Measurements from ENCODE around the gene ADAM33.

Gene ADAM33

DNA sequence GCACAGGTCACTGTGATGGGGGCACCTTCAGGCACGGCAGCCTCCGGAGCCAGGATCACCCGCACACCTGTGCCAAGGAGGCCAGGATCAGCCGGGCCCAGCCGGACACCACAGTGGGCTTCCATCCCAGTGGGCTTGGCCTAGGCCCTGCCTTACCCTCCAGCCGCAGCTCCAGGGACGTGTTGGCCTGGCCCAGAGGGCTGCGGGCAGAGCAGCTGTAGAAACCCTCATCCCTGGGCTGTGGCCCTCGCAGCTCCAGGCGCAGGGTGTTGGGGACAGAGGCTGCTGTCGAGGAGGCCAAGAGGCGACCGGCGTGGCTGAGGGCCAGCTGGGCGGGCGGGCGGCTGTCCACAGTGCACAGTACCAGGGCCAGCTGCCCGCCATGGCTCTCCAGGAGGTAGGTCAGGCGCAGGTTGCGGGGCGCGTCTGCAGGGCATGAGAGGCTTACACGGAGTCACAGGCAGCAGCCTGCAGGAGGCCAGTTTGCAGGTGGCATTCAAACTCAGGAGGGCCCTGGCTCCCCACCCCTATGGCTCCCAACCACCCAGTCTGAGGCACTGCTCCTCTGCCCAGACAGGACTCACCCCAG lies 11.0 kb upstream of the ADAM33 start:
- H3K36me3 ChIP-seq (ENCODE audit: control insufficient read depth, insufficient read depth, low read length) = no peaks in the 10 kb centered on the region
- H3K27me3 ChIP-seq (ENCODE audit: control insufficient read depth, insufficient read depth, low read length) = no peaks in the 10 kb centered on the region
- no peaks in the 10 kb centered on the region for H3K4me1 ChIP-seq (ENCODE audit: control insufficient read depth, insufficient read depth, low read length)
- no peak overlapping the region for H3K4me3 ChIP-seq (ENCODE audit: low read depth, low read length)
- no peaks in the 10 kb centered on the region for H3K9me3 ChIP-seq (ENCODE audit: control insufficient read depth, insufficient read depth, low read length)
- H3K9ac ChIP-seq (ENCODE audit: low read depth, low read length) = no peak overlapping the region

DNA sequence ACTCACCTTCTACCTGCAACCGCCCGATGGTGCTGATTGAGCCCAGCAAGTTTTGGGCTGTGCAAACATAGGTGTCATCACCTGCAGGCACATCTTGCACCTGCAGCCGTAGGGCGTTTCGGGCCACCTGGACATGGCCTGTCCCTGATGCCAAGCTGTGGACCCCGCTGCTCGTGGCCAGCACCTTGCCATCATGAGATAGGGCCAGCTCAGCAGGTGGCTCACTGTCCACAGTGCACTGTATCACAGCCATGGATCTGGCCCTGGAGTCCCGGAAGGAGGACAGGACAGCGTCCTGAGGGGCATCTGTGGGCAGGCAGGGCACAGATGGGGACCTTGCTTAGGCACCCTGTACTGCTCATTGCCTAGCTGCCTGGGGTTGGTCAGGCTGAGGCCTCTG lies 10.1 kb upstream of the ADAM33 start:
- Histone ChIP-seq H3K36me3 (ENCODE audit: control insufficient read depth, insufficient read depth, low read length) (no peaks in the 10 kb centered on the region), H3K27me3 (ENCODE audit: control insufficient read depth, insufficient read depth, low read length) (no peaks in the 10 kb centered on the region), H3K9me3 (ENCODE audit: control insufficient read depth, insufficient read depth, low read length) (no peaks in the 10 kb centered on the region), H3K9ac (ENCODE audit: low read depth, low read length) (no peak overlapping the region), H3K4me3 (ENCODE audit: low read depth, low read length) (no peak overlapping the region), H3K4me1 (ENCODE audit: control insufficient read depth, insufficient read depth, low read length) (no peaks in the 10 kb centered on the region)

DNA sequence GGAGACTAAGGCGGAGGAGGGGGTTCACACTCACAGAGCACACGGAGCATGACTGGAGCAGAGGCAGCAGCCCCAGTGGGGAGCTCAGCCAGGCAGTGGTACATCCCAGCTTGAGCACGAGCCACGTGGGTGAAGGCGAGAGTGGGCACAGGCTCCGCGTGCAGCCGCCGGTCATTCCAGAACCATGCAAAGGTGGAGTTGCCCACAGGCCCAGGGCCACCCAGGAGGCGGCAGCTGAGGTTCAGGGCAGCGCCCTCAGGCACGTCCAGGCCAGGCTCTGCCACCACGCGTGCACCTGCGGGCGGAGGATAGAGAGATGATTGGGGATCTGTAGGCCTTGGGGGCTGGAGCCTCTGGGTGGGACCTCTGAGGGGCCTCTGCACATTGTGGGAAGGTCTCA lies 9.5 kb upstream of the ADAM33 start:
- H3K9me3 ChIP-seq (ENCODE audit: control insufficient read depth, insufficient read depth, low read length) = no peaks in the 10 kb centered on the region
- no peak overlapping the region for H3K4me3 ChIP-seq (ENCODE audit: low read depth, low read length)
- peaks cover 3% of the 10 kb centered on the region for H3K27me3 ChIP-seq (ENCODE audit: control insufficient read depth, insufficient read depth, low read length)
- no peaks in the 10 kb centered on the region for H3K4me1 ChIP-seq (ENCODE audit: control insufficient read depth, insufficient read depth, low read length)
- H3K9ac ChIP-seq (ENCODE audit: low read depth, low read length) = no peak overlapping the region
- H3K36me3 ChIP-seq (ENCODE audit: control insufficient read depth, insufficient read depth, low read length) = no peaks in the 10 kb centered on the region

DNA sequence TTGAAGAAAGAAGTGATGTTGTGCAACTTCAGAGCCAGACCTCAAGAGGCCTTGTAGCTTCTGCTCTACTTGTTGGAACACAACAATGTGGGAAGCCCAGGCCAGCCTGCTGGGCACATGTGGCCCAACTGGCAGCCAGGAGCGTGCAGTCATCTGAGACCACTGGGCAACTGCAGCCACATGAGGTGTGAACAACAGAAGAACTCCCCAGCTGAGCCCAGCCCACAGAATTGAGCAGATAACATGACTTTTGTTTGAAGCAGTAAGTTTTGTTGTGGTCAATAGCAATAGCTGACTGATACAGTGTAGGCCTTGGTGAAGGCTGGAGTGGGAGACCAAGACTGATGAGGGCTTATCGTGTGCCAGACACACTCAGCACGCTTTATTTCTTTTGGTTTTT lies 8.6 kb upstream of the ADAM33 start:
- Histone ChIP-seq H3K4me1 (ENCODE audit: control insufficient read depth, insufficient read depth, low read length) (no peaks in the 10 kb centered on the region), H3K9me3 (ENCODE audit: control insufficient read depth, insufficient read depth, low read length) (no peaks in the 10 kb centered on the region), H3K27me3 (ENCODE audit: control insufficient read depth, insufficient read depth, low read length) (peaks cover 9% of the 10 kb centered on the region), H3K9ac (ENCODE audit: low read depth, low read length) (no peak overlapping the region), H3K36me3 (ENCODE audit: control insufficient read depth, insufficient read depth, low read length) (no peaks in the 10 kb centered on the region), H3K4me3 (ENCODE audit: low read depth, low read length) (no peak overlapping the region)

DNA sequence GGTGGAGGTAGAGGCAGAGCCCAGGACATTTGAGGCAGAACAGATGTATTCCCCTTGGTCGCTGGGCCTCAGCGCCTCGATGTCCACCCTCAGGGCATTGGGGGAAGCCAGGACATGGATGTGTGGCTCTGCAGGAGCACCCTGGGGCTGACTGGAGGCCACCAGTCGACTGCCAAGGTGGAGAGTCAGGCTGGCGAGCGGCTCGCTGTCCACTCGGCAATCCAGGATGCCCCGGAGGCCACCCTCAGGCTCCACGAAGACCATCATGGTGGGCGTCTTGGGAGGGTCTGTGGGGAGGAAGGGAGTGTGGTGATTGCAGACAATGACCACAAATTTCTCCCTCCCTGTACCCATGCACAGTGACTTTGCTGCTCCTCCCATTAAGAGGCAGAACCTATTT lies 8.2 kb upstream of the ADAM33 start:
- Histone ChIP-seq H3K27me3 (ENCODE audit: control insufficient read depth, insufficient read depth, low read length) (peaks cover 13% of the 10 kb centered on the region), H3K4me1 (ENCODE audit: control insufficient read depth, insufficient read depth, low read length) (peaks cover 4% of the 10 kb centered on the region), H3K4me3 (ENCODE audit: low read depth, low read length) (no peak overlapping the region), H3K9ac (ENCODE audit: low read depth, low read length) (no peak overlapping the region), H3K9me3 (ENCODE audit: control insufficient read depth, insufficient read depth, low read length) (no peaks in the 10 kb centered on the region), H3K36me3 (ENCODE audit: control insufficient read depth, insufficient read depth, low read length) (no peaks in the 10 kb centered on the region)

DNA sequence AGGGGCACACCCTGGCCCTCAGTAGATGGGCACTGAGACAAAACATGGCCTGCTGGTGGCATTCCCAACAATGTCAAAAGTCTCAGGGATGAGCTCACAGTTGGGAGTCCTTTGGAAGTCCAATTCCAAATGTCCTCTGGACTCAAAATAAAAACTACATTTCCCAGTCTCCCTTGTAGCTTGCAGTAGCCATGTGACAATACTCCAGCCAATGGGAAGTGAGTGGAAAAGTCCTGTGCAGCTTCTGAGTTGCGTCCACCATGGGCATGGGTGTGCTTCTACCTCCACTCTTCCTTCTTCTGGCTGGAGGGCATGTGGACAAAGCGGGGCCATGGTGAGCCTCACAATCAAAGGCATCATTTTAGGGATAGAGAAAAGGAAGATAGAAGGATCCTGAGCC lies 5.8 kb upstream of the ADAM33 start:
- Histone ChIP-seq H3K9me3 (ENCODE audit: control insufficient read depth, insufficient read depth, low read length) (no peaks in the 10 kb centered on the region), H3K27me3 (ENCODE audit: control insufficient read depth, insufficient read depth, low read length) (peaks cover 20% of the 10 kb centered on the region), H3K4me3 (ENCODE audit: low read depth, low read length) (no peak overlapping the region), H3K9ac (ENCODE audit: low read depth, low read length) (no peak overlapping the region), H3K4me1 (ENCODE audit: control insufficient read depth, insufficient read depth, low read length) (peaks cover 12% of the 10 kb centered on the region), H3K36me3 (ENCODE audit: control insufficient read depth, insufficient read depth, low read length) (no peaks in the 10 kb centered on the region)

DNA sequence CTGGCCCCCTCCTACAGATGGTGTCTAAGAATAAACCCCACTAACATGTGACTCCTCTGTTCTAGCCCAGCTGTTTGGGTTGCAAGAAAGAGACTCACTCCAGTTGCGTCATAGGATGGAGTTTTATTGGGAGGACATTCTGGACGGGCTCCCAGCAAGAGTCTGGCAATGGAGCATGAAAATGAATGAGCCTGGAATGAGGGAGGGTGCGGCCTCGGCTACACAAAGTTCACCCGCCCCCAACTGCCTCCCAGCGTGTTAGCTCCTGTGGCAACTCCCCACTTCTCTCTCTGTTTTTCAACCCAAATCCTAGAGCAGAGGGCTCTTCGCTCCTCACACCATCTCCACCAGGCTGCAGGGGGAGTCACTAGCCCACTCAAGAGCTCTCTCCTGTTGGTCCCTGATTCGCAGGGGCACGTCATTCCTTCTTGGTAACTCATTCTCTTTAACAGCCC lies 5.1 kb upstream of the ADAM33 start:
- H3K36me3 ChIP-seq (ENCODE audit: control insufficient read depth, insufficient read depth, low read length) = no peaks in the 10 kb centered on the region
- H3K9ac ChIP-seq (ENCODE audit: low read depth, low read length) = no peak overlapping the region
- no peak overlapping the region for H3K4me3 ChIP-seq (ENCODE audit: low read depth, low read length)
- peaks cover 12% of the 10 kb centered on the region for H3K4me1 ChIP-seq (ENCODE audit: control insufficient read depth, insufficient read depth, low read length)
- H3K9me3 ChIP-seq (ENCODE audit: control insufficient read depth, insufficient read depth, low read length) = no peaks in the 10 kb centered on the region
- peaks cover 24% of the 10 kb centered on the region for H3K27me3 ChIP-seq (ENCODE audit: control insufficient read depth, insufficient read depth, low read length)

DNA sequence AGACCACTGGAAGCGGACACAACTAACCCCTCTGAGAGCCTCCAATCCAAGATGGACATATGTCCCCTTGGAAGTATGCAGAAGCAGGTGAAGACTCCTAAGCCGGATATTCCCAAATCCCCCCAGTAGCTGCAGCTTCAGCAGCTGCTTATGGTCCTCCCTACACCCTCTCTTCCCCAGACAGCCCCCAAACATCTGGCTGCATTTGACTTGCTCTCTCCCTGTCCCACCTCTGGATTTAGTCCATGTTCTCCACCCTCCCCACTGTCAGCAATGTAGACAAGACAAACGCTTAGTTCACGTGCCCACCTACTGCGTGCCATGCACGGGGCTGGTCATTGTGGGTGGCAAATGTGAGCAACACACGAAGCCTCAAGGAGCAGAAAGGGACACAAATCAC lies 4.6 kb upstream of the ADAM33 start:
- H3K27me3 ChIP-seq (ENCODE audit: control insufficient read depth, insufficient read depth, low read length) = peaks cover 25% of the 10 kb centered on the region
- no peaks in the 10 kb centered on the region for H3K9me3 ChIP-seq (ENCODE audit: control insufficient read depth, insufficient read depth, low read length)
- peaks cover 12% of the 10 kb centered on the region for H3K4me1 ChIP-seq (ENCODE audit: control insufficient read depth, insufficient read depth, low read length)
- no peak overlapping the region for H3K9ac ChIP-seq (ENCODE audit: low read depth, low read length)
- H3K4me3 ChIP-seq (ENCODE audit: low read depth, low read length) = no peak overlapping the region
- H3K36me3 ChIP-seq (ENCODE audit: control insufficient read depth, insufficient read depth, low read length) = no peaks in the 10 kb centered on the region

DNA sequence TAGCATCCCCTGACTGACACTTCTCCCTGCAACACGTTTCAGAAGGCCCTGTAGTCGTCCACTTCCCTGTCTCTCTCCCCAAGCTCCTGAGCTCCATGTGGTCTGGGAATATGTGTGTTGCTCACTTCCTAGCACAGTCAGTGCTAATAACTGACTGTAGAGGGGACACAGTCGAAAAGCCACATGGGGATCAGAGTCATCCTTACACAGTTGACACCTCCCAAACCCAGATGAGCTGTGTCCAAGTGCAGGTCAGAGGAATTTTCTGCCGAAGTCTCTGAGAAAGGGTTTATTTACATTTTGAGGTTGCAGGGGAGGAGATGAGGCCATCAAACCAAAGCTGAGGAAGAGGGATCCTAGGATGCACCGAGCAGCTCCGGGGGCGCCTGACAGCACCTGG lies 3.5 kb upstream of the ADAM33 start:
- Histone ChIP-seq H3K9ac (ENCODE audit: low read depth, low read length) (no peak overlapping the region), H3K27me3 (ENCODE audit: control insufficient read depth, insufficient read depth, low read length) (peaks cover 32% of the 10 kb centered on the region), H3K36me3 (ENCODE audit: control insufficient read depth, insufficient read depth, low read length) (no peaks in the 10 kb centered on the region), H3K4me1 (ENCODE audit: control insufficient read depth, insufficient read depth, low read length) (peaks cover 14% of the 10 kb centered on the region), H3K4me3 (ENCODE audit: low read depth, low read length) (no peak overlapping the region), H3K9me3 (ENCODE audit: control insufficient read depth, insufficient read depth, low read length) (no peaks in the 10 kb centered on the region)

DNA sequence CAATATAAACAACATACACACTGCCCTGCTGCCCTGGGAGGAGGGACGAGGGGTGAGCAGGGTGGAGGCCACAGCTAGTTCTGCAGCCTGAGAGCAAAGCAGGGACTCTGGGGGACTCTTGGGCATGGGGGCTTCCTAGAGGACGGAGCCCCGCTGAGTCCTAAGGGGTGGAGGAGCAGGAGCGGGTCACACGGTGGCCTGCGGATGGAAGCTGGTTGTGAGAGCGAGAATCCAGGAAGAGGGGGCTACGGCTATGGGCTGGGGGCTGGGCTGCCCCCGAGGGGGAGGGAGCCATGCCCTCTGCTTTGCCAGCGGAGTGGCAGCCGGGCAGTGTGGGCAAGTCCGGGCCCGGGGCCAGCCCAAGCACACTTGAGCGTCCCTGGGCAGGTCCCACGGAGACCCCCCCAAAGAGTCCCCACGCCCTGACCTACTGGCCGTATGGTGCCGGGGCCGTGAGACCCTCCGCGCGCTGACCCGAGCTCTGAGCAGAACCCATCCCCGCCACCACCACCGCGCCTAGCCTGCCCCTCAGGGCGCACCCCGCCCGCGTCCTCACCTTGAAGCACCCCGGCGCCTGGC lies 369 bp downstream of the ADAM33 start:
- peak overlapping the region; percentile 50 for H3K4me3 ChIP-seq (ENCODE audit: low read depth, low read length)
- no peaks in the 10 kb centered on the region for H3K36me3 ChIP-seq (ENCODE audit: control insufficient read depth, insufficient read depth, low read length)
- H3K9me3 ChIP-seq (ENCODE audit: control insufficient read depth, insufficient read depth, low read length) = no peaks in the 10 kb centered on the region
- H3K9ac ChIP-seq (ENCODE audit: low read depth, low read length) = no peak overlapping the region
- peaks cover 32% of the 10 kb centered on the region for H3K27me3 ChIP-seq (ENCODE audit: control insufficient read depth, insufficient read depth, low read length)
- peaks cover 14% of the 10 kb centered on the region for H3K4me1 ChIP-seq (ENCODE audit: control insufficient read depth, insufficient read depth, low read length)

DNA sequence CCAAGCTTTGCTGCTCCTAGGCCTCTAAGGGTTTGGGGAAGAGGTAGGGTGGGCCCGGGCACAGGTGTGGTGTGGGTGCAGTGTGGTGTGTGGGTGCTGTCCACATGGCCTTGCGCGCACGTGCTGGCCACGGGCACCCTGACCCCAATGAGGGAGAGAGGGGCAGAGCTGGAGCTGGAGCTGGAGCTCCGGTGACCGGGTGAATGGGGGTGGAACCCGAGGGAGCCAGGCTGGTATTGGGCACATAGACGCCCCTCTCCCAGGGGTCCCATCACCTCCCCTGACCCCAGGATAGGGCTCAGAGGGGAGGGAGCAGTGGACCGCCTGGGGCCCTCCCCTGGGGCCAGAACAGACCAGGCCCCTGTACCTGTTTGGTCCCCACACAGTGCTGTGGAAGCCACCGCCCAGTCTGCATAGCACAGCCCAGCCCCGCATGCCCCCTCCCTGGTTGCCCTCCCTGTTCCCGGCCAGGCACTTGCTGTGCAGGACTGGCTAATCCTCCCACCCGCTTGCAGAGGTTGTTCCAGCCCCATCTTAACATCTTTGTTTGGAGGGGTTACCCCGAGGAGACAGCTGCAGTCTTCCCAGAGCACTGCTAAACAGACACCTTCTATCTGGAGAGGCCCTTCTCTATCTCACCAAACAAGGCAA lies 984 bp downstream of the ADAM33 start:
- Histone ChIP-seq H3K36me3 (ENCODE audit: control insufficient read depth, insufficient read depth, low read length) (no peaks in the 10 kb centered on the region), H3K4me3 (ENCODE audit: low read depth, low read length) (peak overlapping the region; percentile 13), H3K4me1 (ENCODE audit: control insufficient read depth, insufficient read depth, low read length) (peaks cover 14% of the 10 kb centered on the region), H3K9ac (ENCODE audit: low read depth, low read length) (no peak overlapping the region), H3K9me3 (ENCODE audit: control insufficient read depth, insufficient read depth, low read length) (no peaks in the 10 kb centered on the region), H3K27me3 (ENCODE audit: control insufficient read depth, insufficient read depth, low read length) (peaks cover 29% of the 10 kb centered on the region)

Data from iPS-15b (cell line).